ENCODE measurements around the gene RMND5B.

RMND5B gene

GRCh38 chr5:178160176-178160575 lies 29.4 kb downstream of the RMND5B start:
- no peak overlapping the region for H3K4me3 Mint-ChIP-seq
- H3K27me3 Mint-ChIP-seq, result peaks cover 27% of the 10 kb centered on the region
- DNase-seq, result no peak
- H3K36me3 Mint-ChIP-seq (ENCODE audit: low read depth), result no peaks in the 10 kb centered on the region
- peaks cover 7% of the 10 kb centered on the region for H3K4me1 Mint-ChIP-seq (ENCODE audit: low read depth)
- no peaks in the 10 kb centered on the region for H3K9me3 Mint-ChIP-seq
- no peak overlapping the region for H3K27ac Mint-ChIP-seq

- Mint-ChIP-seq H3K9me3 (no peaks in the 10 kb centered on the region), H3K4me3 (no peak overlapping the region), H3K27me3 (peaks cover 29% of the 10 kb centered on the region), H3K27ac (no peak overlapping the region), H3K4me1 (ENCODE audit: low read depth) (peaks cover 7% of the 10 kb centered on the region), H3K36me3 (ENCODE audit: low read depth) (no peaks in the 10 kb centered on the region)
- no peak for DNase-seq
Observed at GRCh38 chr5:178162481-178162880, 31.7 kb downstream of the RMND5B start.

DNA sequence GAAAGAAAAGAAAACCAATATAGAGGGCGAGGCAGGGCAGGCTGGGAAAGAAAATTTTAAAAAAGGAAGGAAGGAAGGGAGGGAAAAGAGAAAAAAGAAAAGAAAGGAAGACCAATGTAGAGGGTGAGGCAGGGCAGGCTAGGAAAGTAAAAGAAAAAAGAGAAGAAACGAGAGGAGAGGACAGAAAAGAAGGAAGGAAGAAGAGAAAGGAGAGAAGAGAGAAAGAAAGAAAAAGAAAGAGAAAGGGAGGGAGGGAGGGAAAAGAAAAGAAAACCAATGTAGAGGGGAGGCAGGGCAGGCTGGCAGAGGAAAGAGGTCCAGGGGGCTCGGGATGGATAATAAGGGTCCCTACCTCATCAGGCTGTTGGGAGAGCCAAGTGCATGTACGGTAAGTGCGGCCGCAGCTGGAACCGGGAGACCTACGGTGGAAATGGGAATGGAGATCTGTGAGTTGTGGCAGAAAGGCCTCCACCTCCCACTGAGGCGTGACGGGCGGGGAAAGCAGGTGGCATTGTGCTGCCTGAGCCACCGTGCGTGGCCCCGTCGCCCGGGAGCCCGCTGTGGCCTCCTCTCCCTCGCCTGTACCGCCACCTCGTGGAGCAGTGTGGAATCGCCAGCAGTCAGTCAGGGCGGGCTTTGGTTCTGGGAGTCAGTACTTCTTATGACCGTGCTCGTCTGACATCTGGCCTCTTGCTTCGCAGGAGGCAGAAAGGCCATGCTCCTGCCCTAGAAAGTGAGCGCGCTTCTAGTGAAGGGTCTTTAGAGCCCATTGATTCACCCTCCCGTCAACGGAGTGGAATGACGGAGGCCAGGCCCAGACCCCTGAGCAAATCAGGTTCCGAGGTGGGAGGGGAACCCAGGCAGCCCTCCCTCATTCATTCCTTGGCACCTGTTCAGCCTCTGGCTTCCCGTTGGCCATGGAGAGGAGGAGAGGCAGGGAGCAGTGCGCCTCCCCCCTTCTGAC lies 33.2 kb downstream of the RMND5B start:
- Mint-ChIP-seq H3K36me3 (ENCODE audit: low read depth) (no peaks in the 10 kb centered on the region), H3K27me3 (peaks cover 29% of the 10 kb centered on the region), H3K27ac (no peak overlapping the region), H3K4me3 (peak overlapping the region; percentile 41), H3K9me3 (no peaks in the 10 kb centered on the region), H3K4me1 (ENCODE audit: low read depth) (peaks cover 7% of the 10 kb centered on the region)
- DNase-seq, result peak; percentile 98

GRCh38 chr5:178165581-178165980 lies 34.8 kb downstream of the RMND5B start:
- Mint-ChIP-seq H3K27me3 (peaks cover 29% of the 10 kb centered on the region), H3K4me1 (ENCODE audit: low read depth) (peaks cover 7% of the 10 kb centered on the region), H3K27ac (no peak overlapping the region), H3K9me3 (no peaks in the 10 kb centered on the region), H3K4me3 (no peak overlapping the region), H3K36me3 (ENCODE audit: low read depth) (no peaks in the 10 kb centered on the region)
- no peak for DNase-seq

- no peaks in the 10 kb centered on the region for H3K27me3 Mint-ChIP-seq
- no peak for DNase-seq
- no peaks in the 10 kb centered on the region for H3K36me3 Mint-ChIP-seq (ENCODE audit: low read depth)
- no peaks in the 10 kb centered on the region for H3K9me3 Mint-ChIP-seq
- no peak overlapping the region for H3K27ac Mint-ChIP-seq
- H3K4me1 Mint-ChIP-seq (ENCODE audit: low read depth), result no peaks in the 10 kb centered on the region
- H3K4me3 Mint-ChIP-seq, result no peak overlapping the region
Observed at GRCh38 chr5:178170455-178170854, 39.6 kb downstream of the RMND5B start.

GRCh38 chr5:178174456-178174855 lies 43.6 kb downstream of the RMND5B start:
- no peak for DNase-seq
- Mint-ChIP-seq H3K36me3 (ENCODE audit: low read depth) (no peaks in the 10 kb centered on the region), H3K9me3 (no peaks in the 10 kb centered on the region), H3K4me3 (no peak overlapping the region), H3K27ac (no peak overlapping the region), H3K27me3 (peaks cover 4% of the 10 kb centered on the region), H3K4me1 (ENCODE audit: low read depth) (no peaks in the 10 kb centered on the region)

DNA sequence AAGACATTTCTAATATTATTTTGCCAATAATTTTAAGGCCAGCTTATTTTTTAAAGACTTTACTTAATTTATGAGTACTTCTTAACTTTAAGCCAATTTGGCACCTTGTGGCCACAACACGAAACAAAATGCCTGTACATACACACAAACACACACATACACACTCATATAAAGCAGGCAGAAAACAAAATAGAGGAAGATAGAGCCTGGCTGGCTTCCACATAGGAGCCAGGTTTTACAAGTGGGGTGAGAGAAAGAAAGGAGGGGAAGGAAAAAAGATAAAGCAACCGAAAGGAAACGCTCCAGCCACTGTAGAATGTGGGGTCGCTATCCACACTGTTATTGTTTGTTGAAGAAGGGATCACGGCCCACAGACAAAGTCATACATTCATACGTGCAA lies 46.0 kb downstream of the RMND5B start:
- Mint-ChIP-seq H3K36me3 (ENCODE audit: low read depth) (no peaks in the 10 kb centered on the region), H3K4me1 (ENCODE audit: low read depth) (no peaks in the 10 kb centered on the region), H3K9me3 (no peaks in the 10 kb centered on the region), H3K4me3 (no peak overlapping the region), H3K27ac (no peak overlapping the region), H3K27me3 (peaks cover 4% of the 10 kb centered on the region)
- no peak for DNase-seq

DNA sequence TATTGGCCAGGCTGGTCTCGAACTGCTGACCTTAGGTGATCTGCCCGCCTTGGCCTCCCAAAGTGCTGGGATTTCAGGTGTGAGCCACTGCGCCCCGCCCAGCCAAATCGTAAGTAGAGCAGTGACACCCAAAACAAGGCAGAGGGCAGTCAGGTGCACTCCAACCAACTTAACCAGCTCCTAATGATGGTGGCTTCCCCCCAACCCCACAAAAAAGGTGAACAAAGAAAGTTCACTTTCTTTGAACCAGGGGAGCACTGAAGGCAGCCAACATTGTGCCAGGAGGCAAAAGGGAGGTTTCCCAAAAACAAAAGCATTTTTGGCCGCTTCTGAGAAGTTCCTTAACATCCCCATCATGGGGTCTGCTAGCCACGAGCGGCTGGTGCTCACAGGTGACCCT lies 46.8 kb downstream of the RMND5B start:
- Mint-ChIP-seq H3K4me3 (no peak overlapping the region), H3K4me1 (ENCODE audit: low read depth) (peaks cover 6% of the 10 kb centered on the region), H3K27ac (no peak overlapping the region), H3K27me3 (peaks cover 4% of the 10 kb centered on the region), H3K9me3 (no peaks in the 10 kb centered on the region), H3K36me3 (ENCODE audit: low read depth) (no peaks in the 10 kb centered on the region)
- DNase-seq, result no peak

GRCh38 chr5:178180141-178180863 lies 49.5 kb downstream of the RMND5B start:
- Mint-ChIP-seq H3K27ac (no peak overlapping the region), H3K27me3 (peaks cover 4% of the 10 kb centered on the region), H3K9me3 (no peaks in the 10 kb centered on the region), H3K36me3 (ENCODE audit: low read depth) (no peaks in the 10 kb centered on the region), H3K4me3 (no peak overlapping the region), H3K4me1 (ENCODE audit: low read depth) (peaks cover 7% of the 10 kb centered on the region)
- no peak for DNase-seq

- Mint-ChIP-seq H3K36me3 (ENCODE audit: low read depth) (no peaks in the 10 kb centered on the region), H3K4me3 (no peak overlapping the region), H3K4me1 (ENCODE audit: low read depth) (peaks cover 7% of the 10 kb centered on the region), H3K27me3 (peaks cover 4% of the 10 kb centered on the region), H3K27ac (no peak overlapping the region), H3K9me3 (no peaks in the 10 kb centered on the region)
- DNase-seq, result no peak
Observed at GRCh38 chr5:178182158-178182876, 51.5 kb downstream of the RMND5B start.

DNA sequence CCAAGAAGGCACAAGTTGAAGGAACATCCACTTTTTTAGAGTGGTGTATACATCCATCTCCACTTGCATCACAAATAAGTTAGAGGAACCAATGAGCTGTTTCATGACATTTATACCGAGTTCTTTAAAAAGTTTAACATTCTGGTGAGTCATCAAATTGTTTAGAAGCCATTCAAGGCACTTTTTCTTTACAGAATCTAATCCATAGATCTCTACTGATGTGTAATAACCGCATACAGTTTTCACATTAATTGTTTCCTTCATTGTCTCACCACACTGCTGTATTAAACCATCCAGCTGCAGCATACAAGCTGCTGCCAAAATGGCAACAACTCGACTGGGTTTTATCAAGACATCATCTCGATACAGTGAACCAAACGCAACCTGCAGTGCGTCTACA lies 55.6 kb downstream of the RMND5B start:
- no peak for DNase-seq
- peaks cover 10% of the 10 kb centered on the region for H3K27me3 Mint-ChIP-seq
- no peaks in the 10 kb centered on the region for H3K36me3 Mint-ChIP-seq (ENCODE audit: low read depth)

GRCh38 chr5:178187014-178187413 lies 56.2 kb downstream of the RMND5B start, which contains the start of gene GMCL2:
TSS of gene GMCL2 (minus strand) at chr5:178187371. CDS start at chr5:178187299, 72 bp downstream.
- Mint-ChIP-seq H3K27me3 (peaks cover 12% of the 10 kb centered on the region), H3K4me1 (ENCODE audit: low read depth) (peaks cover 6% of the 10 kb centered on the region), H3K27ac (no peak within 1 kb of the TSS), H3K36me3 (ENCODE audit: low read depth) (no peaks in the 10 kb centered on the region), H3K4me3 (no peak within 1 kb of the TSS), H3K9me3 (no peaks in the 10 kb centered on the region)
- DNase-seq, result no peak

More for the DNA sequence above, 55.6 kb downstream of the RMND5B start:
- no peak overlapping the region for H3K27ac Mint-ChIP-seq
- peaks cover 7% of the 10 kb centered on the region for H3K4me1 Mint-ChIP-seq (ENCODE audit: low read depth)
- no peak overlapping the region for H3K4me3 Mint-ChIP-seq
- no peaks in the 10 kb centered on the region for H3K9me3 Mint-ChIP-seq

DNA sequence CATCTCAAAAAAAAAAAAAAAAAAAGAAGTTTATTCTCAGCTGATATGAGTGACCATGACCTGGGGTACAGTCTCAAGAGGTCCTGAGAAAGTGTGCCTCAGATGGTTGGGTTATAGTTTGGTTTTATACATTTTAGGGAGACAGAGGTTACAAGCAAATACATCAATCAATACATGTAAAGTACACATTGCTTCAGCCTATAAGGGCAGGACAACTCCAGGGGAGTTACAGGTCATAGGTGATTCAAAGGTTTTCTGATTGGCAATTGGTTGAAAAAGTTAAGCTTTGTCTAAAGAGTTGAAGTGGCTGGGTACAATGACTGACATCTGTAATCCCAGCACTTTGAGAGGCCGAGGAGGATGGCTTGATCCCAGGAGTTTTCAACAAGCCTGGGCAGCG lies 58.6 kb downstream of the RMND5B start:
- H3K27ac Mint-ChIP-seq, result no peak overlapping the region
- no peak overlapping the region for H3K4me3 Mint-ChIP-seq
- H3K36me3 Mint-ChIP-seq (ENCODE audit: low read depth), result no peaks in the 10 kb centered on the region
- peaks cover 16% of the 10 kb centered on the region for H3K4me1 Mint-ChIP-seq (ENCODE audit: low read depth)
- peaks cover 30% of the 10 kb centered on the region for H3K27me3 Mint-ChIP-seq
- H3K9me3 Mint-ChIP-seq, result no peaks in the 10 kb centered on the region
- DNase-seq, result no peak

- peaks cover 17% of the 10 kb centered on the region for H3K4me1 Mint-ChIP-seq (ENCODE audit: low read depth)
- H3K4me3 Mint-ChIP-seq, result no peak overlapping the region
- DNase-seq, result no peak
- no peaks in the 10 kb centered on the region for H3K9me3 Mint-ChIP-seq
- H3K27me3 Mint-ChIP-seq, result peaks cover 34% of the 10 kb centered on the region
- no peaks in the 10 kb centered on the region for H3K36me3 Mint-ChIP-seq (ENCODE audit: low read depth)
- H3K27ac Mint-ChIP-seq, result no peak overlapping the region
Observed at GRCh38 chr5:178191661-178192060, 60.8 kb downstream of the RMND5B start.
